Thoracic aorta (tissue), 2 donors: Measurements from ENCODE around the gene JAG2. TPM values are rescaled to one million over a fixed set of nuclear protein-coding genes. Genes with fewer than 3 reads are reported as not detected.
"Not testable (repeated sequence)": the region's sequence is repeated elsewhere in the genome, so short reads cannot be mapped to it uniquely, and the experiment has no call there.

Experiments used
- ATAC-seq: fragments of 150-250 bp; one replicate; pipeline ENCODE4 v1.8.0; 2017; ENCODE audit warnings: low read depth; ENCODE audit not compliant: insufficient number of reproducible peaks, low FRiP score
- DNase-seq: peaks from one replicate; pipeline ENCODE4 v3.0.0-alpha.2; 2020; ENCODE audit warnings: low spot score
- H3K27ac ChIP-seq, 2 donors: fragments of 200-600 bp; sonication (generic); 1 replicate in 1 of 2; 2 replicates in 1 of 2; pipeline ENCODE4 v1.5.1; 2016; ENCODE audit warnings: mild to moderate bottlenecking in 2 of 2, moderate library complexity in 2 of 2
- H3K27me3 ChIP-seq: fragments of 200-600 bp; sonication (generic); replicated peaks from 2 replicates; pipeline ENCODE4 v1.6.0; 2016; ENCODE audit warnings: mild to moderate bottlenecking; ENCODE audit not compliant: insufficient read depth
- H3K36me3 ChIP-seq: fragments of 200-600 bp; sonication (generic); one replicate; pipeline ENCODE4 v1.5.1; 2016
- H3K4me1 ChIP-seq, 2 donors: fragments of 200-600 bp; sonication (generic); 1 replicate in 1 of 2; 2 replicates in 1 of 2; pipeline versions ENCODE4 v1.5.1 to v1.6.0; 2016; ENCODE audit warnings: low read depth in 2 of 2, mild to moderate bottlenecking in 1 of 2; ENCODE audit not compliant: control insufficient read depth in 1 of 2
- H3K4me3 ChIP-seq: fragments of 200-600 bp; sonication (generic); 2 replicates; pipeline ENCODE4 v1.5.1; 2016; ENCODE audit warnings: mild to moderate bottlenecking
- H3K9me3 ChIP-seq: fragments of 200-600 bp; sonication (generic); 2 replicates; pipeline ENCODE4 v1.5.1; 2016
- total RNA-seq, 2 donors: library from RNA; depleted of rRNA; stranded (reverse); fragments of >200 nt; gene quantifications; one replicate each; pipeline versions ENCODE4 v1.1.0 to v1.2.3, GENCODE V29; 2016
- TF ChIP-seq, protein P1 (sequence below): fragments of 200-600 bp; sonication (generic); IDR thresholded peaks from one replicate; pipeline ENCODE4 v1.5.1; 2019; ENCODE audit warnings: antibody characterized with exemption

JAG2 gene
- total RNA-seq, 2 donors from 2014 or later, result 8.8 to 12.0 TPM

DNA sequence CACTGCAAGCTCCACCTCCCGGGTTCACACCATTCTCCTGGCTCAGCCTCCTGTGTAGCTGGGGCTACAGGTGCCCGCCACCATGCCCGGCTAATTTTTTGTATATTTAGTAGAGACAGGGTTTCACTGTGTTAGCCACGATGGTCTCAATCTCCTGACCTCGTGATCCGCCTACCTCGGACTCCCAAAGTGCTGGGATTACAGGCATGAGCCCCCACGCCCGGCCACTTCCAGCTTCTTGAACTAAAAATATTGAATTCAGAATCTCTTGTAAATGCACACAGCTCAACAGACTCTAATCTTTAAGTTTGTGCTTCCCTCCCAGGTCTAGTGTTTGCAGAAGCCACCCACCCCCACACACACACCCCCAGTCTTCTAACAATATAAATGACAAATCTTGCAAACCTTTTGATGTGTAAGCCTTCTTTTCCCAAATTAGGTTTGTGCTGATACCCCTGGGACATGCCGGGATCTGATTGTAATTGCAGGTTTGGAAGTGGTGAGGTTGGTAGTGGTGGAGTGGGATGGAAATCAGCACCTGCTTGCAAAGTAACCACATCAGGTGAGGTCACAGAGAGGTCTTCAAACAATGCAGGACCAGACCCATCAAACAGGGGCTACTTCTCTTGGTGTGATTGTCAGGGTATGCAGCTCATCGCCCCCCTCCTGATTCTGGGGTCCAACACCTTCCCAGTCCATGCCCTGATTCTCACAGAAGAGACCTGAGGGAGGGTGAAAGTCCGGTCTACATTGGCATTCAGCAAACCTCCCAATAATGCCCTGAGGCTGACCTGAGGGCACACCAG, 51.9 kb downstream of the JAG2 start:
- TF ChIP-seq, protein P1, sequence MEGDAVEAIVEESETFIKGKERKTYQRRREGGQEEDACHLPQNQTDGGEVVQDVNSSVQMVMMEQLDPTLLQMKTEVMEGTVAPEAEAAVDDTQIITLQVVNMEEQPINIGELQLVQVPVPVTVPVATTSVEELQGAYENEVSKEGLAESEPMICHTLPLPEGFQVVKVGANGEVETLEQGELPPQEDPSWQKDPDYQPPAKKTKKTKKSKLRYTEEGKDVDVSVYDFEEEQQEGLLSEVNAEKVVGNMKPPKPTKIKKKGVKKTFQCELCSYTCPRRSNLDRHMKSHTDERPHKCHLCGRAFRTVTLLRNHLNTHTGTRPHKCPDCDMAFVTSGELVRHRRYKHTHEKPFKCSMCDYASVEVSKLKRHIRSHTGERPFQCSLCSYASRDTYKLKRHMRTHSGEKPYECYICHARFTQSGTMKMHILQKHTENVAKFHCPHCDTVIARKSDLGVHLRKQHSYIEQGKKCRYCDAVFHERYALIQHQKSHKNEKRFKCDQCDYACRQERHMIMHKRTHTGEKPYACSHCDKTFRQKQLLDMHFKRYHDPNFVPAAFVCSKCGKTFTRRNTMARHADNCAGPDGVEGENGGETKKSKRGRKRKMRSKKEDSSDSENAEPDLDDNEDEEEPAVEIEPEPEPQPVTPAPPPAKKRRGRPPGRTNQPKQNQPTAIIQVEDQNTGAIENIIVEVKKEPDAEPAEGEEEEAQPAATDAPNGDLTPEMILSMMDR, result no peak
- Histone ChIP-seq H3K27ac (no peak overlapping the region), H3K27me3 (no peaks in the 10 kb centered on the region), H3K9me3 (peaks cover 3% of the 10 kb centered on the region), H3K4me3 (no peak overlapping the region), H3K36me3 (no peaks in the 10 kb centered on the region), H3K4me1 (no peaks in the 10 kb centered on the region)
- no peak for DNase-seq
- ATAC-seq, result no peak

DNA sequence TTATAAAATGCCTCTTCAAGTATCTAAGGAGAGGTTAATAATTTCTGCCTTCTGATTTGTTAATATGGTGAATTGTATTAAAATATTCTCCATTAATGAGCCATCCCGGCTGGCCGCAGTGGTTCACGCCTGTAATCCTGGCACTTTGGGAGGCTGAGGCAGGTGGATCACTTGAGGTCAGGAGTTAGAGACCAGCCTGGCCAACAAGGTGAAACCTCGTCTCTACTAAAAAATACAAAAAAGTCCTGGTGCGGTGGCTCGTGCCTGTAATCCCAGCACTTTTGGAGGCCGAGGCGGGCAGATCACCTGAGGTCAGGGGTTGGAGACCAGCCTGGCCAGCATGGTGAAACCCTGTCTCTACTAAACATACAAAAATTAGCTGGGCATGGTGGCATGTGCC, 59.3 kb downstream of the JAG2 start:
- H3K9me3 ChIP-seq, H3K27ac ChIP-seq, H3K4me1 ChIP-seq, H3K36me3 ChIP-seq, ATAC-seq, DNase-seq, H3K27me3 ChIP-seq, H3K4me3 ChIP-seq: not testable (repeated sequence)

DNA sequence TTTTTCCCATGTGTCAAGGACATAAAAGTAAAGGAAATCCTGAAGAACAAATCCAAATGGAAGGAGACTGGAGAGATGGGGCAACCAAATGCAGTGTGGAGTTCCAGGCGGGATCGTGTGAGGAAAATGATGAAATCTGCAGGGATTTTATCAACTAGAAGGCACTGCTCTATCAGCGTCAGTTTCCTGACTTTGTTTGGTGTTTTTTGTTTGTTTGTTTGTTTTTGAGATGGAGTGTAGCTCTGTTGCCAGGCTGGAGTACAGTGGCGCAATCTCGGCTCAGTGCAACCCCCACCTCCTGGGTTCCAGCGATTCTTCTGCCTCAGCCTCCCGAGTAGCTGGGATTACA, 60.1 kb downstream of the JAG2 start:
- no peaks in the 10 kb centered on the region for H3K36me3 ChIP-seq
- ATAC-seq, result no peak
- no peak for DNase-seq
- TF ChIP-seq, protein P1, result no peak
- no peaks in the 10 kb centered on the region for H3K4me1 ChIP-seq
- no peaks in the 10 kb centered on the region for H3K9me3 ChIP-seq
- H3K4me3 ChIP-seq, result no peak overlapping the region
- H3K27me3 ChIP-seq, result no peaks in the 10 kb centered on the region
- H3K27ac ChIP-seq, result no peak overlapping the region

DNA sequence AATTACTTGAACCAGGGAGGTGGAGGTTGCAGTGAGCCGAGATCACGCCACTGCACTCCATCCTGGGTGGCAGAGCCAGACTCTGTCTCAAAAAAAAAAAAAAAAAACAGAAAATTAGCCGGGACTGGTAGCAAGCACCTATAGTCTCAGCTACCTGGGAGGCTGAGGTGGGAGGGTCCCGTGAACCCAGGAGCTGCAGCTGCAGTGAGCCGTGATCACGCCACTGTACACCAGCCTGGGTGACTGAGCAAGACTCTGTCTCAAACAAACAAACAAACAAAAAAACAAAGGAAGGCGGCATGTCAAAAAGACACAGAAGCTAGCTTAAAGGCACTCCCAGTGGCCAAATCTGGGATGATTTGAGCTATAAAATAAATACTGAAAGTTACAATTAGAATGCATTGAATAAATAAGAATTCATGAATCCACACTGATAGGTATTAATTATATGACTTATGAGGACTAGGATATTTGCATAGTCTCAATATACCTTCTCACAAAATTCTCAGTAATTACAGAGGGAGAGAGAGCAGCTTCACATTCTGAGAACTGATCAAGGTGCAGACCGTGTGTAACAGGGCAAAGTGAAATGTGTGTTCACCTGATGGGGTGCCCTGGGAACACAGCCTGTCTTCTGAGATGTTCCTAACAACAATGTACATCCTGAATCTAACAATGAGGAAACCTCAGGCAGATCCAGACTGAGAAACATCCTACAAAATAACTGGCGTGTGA, 60.6 kb downstream of the JAG2 start:
- Histone ChIP-seq H3K4me3 (no peak overlapping the region), H3K27me3 (no peaks in the 10 kb centered on the region), H3K36me3 (no peaks in the 10 kb centered on the region), H3K27ac (no peak overlapping the region), H3K9me3 (no peaks in the 10 kb centered on the region), H3K4me1 (no peaks in the 10 kb centered on the region)
- TF ChIP-seq, protein P1, result no peak
- no peak for DNase-seq
- no peak for ATAC-seq

DNA sequence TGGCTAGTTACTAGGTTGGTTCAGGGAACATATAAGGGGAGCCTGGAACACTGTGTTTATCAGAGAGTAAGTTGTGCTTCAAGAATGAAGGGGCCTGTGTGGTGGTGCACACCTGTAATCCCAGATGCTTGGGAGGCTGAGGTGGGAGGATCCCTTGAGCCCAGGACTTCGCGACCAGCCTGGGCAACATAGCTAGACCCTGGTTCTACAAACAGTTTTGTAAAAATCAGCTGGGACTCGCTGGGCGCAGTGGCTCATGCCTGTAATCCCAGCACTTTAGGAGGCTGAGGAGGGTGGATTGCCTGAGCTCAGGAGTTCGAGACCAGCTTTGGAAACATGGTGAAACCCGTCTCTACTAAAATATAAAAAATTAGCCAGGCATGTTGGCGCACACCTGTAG, 61.2 kb downstream of the JAG2 start:
- TF ChIP-seq, protein P1, result no peak
- Histone ChIP-seq H3K9me3 (no peaks in the 10 kb centered on the region), H3K27ac (no peak overlapping the region), H3K4me1 (no peaks in the 10 kb centered on the region), H3K27me3 (no peaks in the 10 kb centered on the region), H3K36me3 (no peaks in the 10 kb centered on the region), H3K4me3 (no peak overlapping the region)
- ATAC-seq (no peak), DNase-seq (no peak)
